ENCODE measurements around the gene ATP1A2. TPM values are rescaled to one million over a fixed set of nuclear protein-coding genes. Genes with fewer than 3 reads are reported as not detected.

The ATP1A2 gene
- total RNA-seq, 1 donor from 2014 or later, result 14.5 TPM

DNA sequence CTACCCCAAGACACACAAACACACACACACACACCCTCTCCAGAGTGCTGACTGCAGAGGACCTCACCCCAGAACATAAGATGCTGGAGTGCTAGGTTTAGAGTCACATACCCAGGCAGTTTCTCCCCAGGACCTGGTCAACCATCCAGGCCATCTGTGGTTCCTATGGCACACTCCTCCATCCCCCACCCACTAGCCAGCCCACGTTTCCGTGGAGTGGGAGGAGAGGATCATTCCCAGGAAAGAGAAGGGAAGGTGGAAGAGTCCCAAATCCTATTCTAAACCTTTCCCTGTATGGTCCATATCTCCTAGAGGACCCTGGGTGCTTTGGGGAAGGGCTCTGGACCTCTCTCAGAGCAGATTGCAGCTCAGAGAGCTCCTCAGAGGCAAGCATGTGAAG lies 33.1 kb upstream of the ATP1A2 start:
- peaks cover 10% of the 10 kb centered on the region for H3K4me1 Mint-ChIP-seq (ENCODE audit: unreplicated experiment)
- H3K9me3 Mint-ChIP-seq, result no peaks in the 10 kb centered on the region
- peak overlapping the region; percentile 11 for H3K4me3 Mint-ChIP-seq
- peaks cover 74% of the 10 kb centered on the region for H3K27me3 Mint-ChIP-seq
- H3K27ac Mint-ChIP-seq, result no peak overlapping the region
- TF ChIP-seq, protein P1, sequence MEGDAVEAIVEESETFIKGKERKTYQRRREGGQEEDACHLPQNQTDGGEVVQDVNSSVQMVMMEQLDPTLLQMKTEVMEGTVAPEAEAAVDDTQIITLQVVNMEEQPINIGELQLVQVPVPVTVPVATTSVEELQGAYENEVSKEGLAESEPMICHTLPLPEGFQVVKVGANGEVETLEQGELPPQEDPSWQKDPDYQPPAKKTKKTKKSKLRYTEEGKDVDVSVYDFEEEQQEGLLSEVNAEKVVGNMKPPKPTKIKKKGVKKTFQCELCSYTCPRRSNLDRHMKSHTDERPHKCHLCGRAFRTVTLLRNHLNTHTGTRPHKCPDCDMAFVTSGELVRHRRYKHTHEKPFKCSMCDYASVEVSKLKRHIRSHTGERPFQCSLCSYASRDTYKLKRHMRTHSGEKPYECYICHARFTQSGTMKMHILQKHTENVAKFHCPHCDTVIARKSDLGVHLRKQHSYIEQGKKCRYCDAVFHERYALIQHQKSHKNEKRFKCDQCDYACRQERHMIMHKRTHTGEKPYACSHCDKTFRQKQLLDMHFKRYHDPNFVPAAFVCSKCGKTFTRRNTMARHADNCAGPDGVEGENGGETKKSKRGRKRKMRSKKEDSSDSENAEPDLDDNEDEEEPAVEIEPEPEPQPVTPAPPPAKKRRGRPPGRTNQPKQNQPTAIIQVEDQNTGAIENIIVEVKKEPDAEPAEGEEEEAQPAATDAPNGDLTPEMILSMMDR (conservative IDR thresholded peaks at IDR 0.05), result no peak
- H3K36me3 Mint-ChIP-seq, result no peaks in the 10 kb centered on the region
- no peak for DNase-seq (ENCODE audit: extremely low spot score, unreplicated experiment)

DNA sequence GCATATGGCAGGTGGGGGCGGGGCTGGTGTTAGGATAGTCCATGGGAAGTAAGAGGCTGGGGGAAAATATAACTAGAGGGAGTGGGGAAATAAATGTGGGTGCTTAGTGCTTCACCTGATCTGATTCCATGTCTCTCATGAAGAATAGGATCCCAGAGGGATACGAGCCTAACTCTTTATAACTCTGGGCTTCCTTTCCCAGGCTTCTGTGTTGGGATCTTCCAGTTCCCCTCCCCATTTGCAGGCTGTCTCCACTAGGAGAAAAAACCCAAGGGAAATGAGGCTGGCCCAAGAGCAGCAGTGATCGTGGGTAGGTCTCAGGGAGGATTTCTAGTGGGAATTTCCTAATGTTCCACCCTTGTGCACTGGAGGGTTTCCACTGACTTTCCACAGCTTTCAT lies 32.6 kb upstream of the ATP1A2 start:
- H3K27me3 Mint-ChIP-seq, result peaks cover 72% of the 10 kb centered on the region
- H3K4me1 Mint-ChIP-seq (ENCODE audit: unreplicated experiment), result peaks cover 10% of the 10 kb centered on the region
- no peak overlapping the region for H3K27ac Mint-ChIP-seq
- no peaks in the 10 kb centered on the region for H3K9me3 Mint-ChIP-seq
- no peaks in the 10 kb centered on the region for H3K36me3 Mint-ChIP-seq
- TF ChIP-seq, protein P1 (conservative IDR thresholded peaks at IDR 0.05), result no peak
- H3K4me3 Mint-ChIP-seq, result peak overlapping the region; percentile 69
- no peak for DNase-seq (ENCODE audit: extremely low spot score, unreplicated experiment)

DNA sequence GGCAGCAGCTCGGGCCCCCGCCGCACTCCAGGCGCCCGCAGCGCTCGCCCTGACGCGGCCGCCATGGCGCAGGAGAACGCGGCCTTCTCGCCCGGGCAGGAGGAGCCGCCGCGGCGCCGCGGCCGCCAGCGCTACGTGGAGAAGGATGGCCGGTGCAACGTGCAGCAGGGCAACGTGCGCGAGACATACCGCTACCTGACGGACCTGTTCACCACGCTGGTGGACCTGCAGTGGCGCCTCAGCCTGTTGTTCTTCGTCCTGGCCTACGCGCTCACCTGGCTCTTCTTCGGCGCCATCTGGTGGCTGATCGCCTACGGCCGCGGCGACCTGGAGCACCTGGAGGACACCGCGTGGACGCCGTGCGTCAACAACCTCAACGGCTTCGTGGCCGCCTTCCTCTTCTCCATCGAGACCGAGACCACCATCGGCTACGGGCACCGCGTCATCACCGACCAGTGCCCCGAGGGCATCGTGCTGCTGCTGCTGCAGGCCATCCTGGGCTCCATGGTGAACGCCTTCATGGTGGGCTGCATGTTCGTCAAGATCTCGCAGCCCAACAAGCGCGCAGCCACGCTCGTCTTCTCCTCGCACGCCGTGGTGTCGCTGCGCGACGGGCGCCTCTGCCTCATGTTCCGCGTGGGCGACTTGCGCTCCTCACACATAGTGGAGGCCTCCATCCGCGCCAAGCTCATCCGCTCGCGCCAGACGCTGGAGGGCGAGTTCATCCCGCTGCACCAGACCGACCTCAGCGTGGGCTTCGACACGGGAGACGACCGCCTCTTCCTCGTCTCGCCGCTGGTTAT lies 31.4 kb upstream of the ATP1A2 start:
- Mint-ChIP-seq H3K4me3 (peak overlapping the region; percentile 75), H3K9me3 (no peaks in the 10 kb centered on the region), H3K4me1 (ENCODE audit: unreplicated experiment) (peaks cover 10% of the 10 kb centered on the region), H3K27ac (no peak overlapping the region), H3K27me3 (peaks cover 63% of the 10 kb centered on the region), H3K36me3 (no peaks in the 10 kb centered on the region)
- TF ChIP-seq, protein P1 (conservative IDR thresholded peaks at IDR 0.05), result peak; percentile 73
- no peak for DNase-seq (ENCODE audit: extremely low spot score, unreplicated experiment)

DNA sequence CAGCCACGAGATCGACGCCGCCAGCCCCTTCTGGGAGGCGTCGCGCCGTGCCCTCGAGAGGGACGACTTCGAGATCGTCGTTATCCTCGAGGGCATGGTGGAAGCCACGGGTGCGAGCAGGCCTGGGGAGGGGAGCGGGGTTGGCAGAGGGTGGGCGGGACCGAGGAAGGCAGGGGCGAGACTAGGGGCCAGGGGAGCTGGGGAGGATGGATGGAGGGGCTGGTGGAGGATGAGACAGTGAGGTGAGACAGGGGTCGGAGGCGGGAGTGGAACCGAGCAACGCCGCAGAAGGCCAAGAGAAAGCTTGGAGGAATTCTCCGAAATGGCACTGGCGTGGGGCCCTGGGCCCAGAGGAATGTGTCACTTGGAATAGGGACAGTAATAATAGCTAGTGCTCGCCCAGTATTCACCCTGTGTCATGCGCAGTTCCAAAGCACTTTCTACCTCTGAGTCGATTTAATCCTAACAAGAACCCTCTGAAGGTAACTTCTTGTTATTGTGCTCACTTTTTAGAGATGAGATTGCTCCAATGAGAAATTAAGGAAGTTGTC lies 30.7 kb upstream of the ATP1A2 start:
- no peak overlapping the region for H3K27ac Mint-ChIP-seq
- TF ChIP-seq, protein P1 (conservative IDR thresholded peaks at IDR 0.05), result no peak
- no peaks in the 10 kb centered on the region for H3K9me3 Mint-ChIP-seq
- H3K4me1 Mint-ChIP-seq (ENCODE audit: unreplicated experiment), result peaks cover 10% of the 10 kb centered on the region
- H3K4me3 Mint-ChIP-seq, result no peak overlapping the region
- DNase-seq (ENCODE audit: extremely low spot score, unreplicated experiment), result no peak
- no peaks in the 10 kb centered on the region for H3K36me3 Mint-ChIP-seq
- H3K27me3 Mint-ChIP-seq, result peaks cover 56% of the 10 kb centered on the region

DNA sequence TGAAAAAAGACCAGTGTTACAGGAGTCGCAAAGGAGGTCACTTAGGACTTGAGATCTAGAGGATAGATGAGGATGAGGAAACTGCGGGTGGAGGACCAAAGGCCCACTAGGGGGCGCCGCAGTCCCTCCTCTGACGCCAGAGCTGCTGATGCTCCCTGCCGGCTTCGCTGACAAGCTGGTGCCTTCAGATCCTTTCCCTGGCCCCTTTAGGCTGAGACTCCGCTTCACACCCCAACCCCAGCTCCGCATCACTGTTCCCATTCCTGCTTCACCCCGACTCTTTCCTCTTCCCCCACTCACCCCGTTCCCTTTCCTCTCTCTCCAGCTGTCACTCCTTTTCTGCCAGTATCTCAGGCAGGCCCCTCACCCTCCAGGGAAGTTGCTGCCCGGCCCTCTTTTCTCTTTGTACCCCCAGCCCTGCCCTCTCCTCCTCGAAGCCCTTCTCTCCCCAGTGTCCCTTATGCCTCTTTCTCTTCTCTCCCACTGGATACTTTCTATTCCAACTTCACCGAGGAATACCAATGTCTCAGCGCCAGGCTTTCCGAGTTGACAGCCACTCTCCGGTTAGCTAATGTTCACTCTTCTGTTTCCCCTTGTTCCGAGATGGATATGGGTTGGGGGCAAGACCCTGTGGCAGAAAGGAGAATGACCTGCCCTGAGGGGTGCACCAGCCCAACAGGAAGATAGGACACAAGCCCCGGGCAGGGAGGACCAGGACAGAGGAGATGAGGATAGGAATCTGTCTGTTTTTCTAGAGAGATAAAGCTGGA lies 29.7 kb upstream of the ATP1A2 start:
- TF ChIP-seq, protein P1 (conservative IDR thresholded peaks at IDR 0.05), result peak; percentile 93
- H3K9me3 Mint-ChIP-seq, result no peaks in the 10 kb centered on the region
- peaks cover 14% of the 10 kb centered on the region for H3K4me1 Mint-ChIP-seq (ENCODE audit: unreplicated experiment)
- H3K4me3 Mint-ChIP-seq, result peak overlapping the region; percentile 22
- peak; percentile 84 for DNase-seq (ENCODE audit: extremely low spot score, unreplicated experiment)
- H3K27ac Mint-ChIP-seq, result no peak overlapping the region
- H3K36me3 Mint-ChIP-seq, result no peaks in the 10 kb centered on the region
- H3K27me3 Mint-ChIP-seq, result peaks cover 46% of the 10 kb centered on the region

Data from type B pancreatic cell (in vitro differentiated cells).